Measurements from ENCODE around the gene RNF150.
"Not testable (repeated sequence)": the region's sequence is repeated elsewhere in the genome, so short reads cannot be mapped to it uniquely, and the experiment has no call there.

Gene RNF150

GRCh38 chr4:141075553-141075952 lies 57.7 kb downstream of the RNF150 start:
- no peak for DNase-seq (ENCODE audit: low read depth in 2 of 2)

- DNase-seq (ENCODE audit: low read depth in 2 of 2): no peak
Measured at GRCh38 chr4:141074098-141074878, 59.0 kb downstream of the RNF150 start.

- no peak for DNase-seq (ENCODE audit: low read depth in 2 of 2)
Measured at GRCh38 chr4:141066690-141067089, 66.6 kb downstream of the RNF150 start.

GRCh38 chr4:141065872-141066271 lies 67.4 kb downstream of the RNF150 start:
- DNase-seq (ENCODE audit: low read depth in 2 of 2): no peak

GRCh38 chr4:141062651-141063050 lies 70.6 kb downstream of the RNF150 start:
- DNase-seq (ENCODE audit: low read depth in 2 of 2): no peak

- peak; percentile 74 to 81 for DNase-seq (ENCODE audit: low read depth in 2 of 2)
Measured at GRCh38 chr4:141058591-141059512, 74.4 kb downstream of the RNF150 start.

GRCh38 chr4:141057582-141057981 lies 75.7 kb downstream of the RNF150 start:
- DNase-seq (ENCODE audit: low read depth in 2 of 2): no peak

GRCh38 chr4:141056473-141056872 lies 76.8 kb downstream of the RNF150 start:
- DNase-seq (ENCODE audit: low read depth in 2 of 2): no peak

GRCh38 chr4:141054446-141054845 lies 78.8 kb downstream of the RNF150 start:
- DNase-seq (ENCODE audit: low read depth in 2 of 2): no peak

GRCh38 chr4:141050999-141051398 lies 82.3 kb downstream of the RNF150 start:
- not testable (repeated sequence) for DNase-seq (ENCODE audit: low read depth in 2 of 2)

GRCh38 chr4:141047228-141047884 lies 85.9 kb downstream of the RNF150 start:
- peak; percentile 80 to 86 for DNase-seq (ENCODE audit: low read depth in 2 of 2)

GRCh38 chr4:141046255-141046654 lies 87.0 kb downstream of the RNF150 start:
- peak; percentile 97 for DNase-seq (ENCODE audit: low read depth in 2 of 2)

GRCh38 chr4:141045848-141046247 lies 87.4 kb downstream of the RNF150 start:
- no peak for DNase-seq (ENCODE audit: low read depth in 2 of 2)

- no peak for DNase-seq (ENCODE audit: low read depth in 2 of 2)
Measured at GRCh38 chr4:141041021-141041476, 92.2 kb downstream of the RNF150 start.

GRCh38 chr4:141039156-141039555 lies 94.1 kb downstream of the RNF150 start:
- no peak for DNase-seq (ENCODE audit: low read depth in 2 of 2)

GRCh38 chr4:141038428-141038827 lies 94.8 kb downstream of the RNF150 start:
- DNase-seq (ENCODE audit: low read depth in 2 of 2): no peak

GRCh38 chr4:141037446-141037845 lies 95.8 kb downstream of the RNF150 start:
- DNase-seq (ENCODE audit: low read depth in 2 of 2): no peak

GRCh38 chr4:141036786-141037185 lies 96.5 kb downstream of the RNF150 start:
- no peak for DNase-seq (ENCODE audit: low read depth in 2 of 2)

- no peak for DNase-seq (ENCODE audit: low read depth in 2 of 2)
Measured at GRCh38 chr4:141035920-141036319, 97.3 kb downstream of the RNF150 start.

- DNase-seq (ENCODE audit: low read depth in 2 of 2): peak; percentile 93 to 96
Measured at GRCh38 chr4:141028024-141028529, 105.2 kb downstream of the RNF150 start.

- no peak for DNase-seq (ENCODE audit: low read depth in 2 of 2)
Measured at GRCh38 chr4:141027421-141027820, 105.8 kb downstream of the RNF150 start.

GRCh38 chr4:141026900-141027299 lies 106.4 kb downstream of the RNF150 start:
- DNase-seq (ENCODE audit: low read depth in 2 of 2): no peak
